Glutamatergic neuron (in vitro differentiated cells): ENCODE data around the gene RNU6-1. TPM values are rescaled to one million over a fixed set of nuclear protein-coding genes. Genes with fewer than 3 reads are reported as not detected.

ENCODE experiments used
- DNase-seq: peaks from one replicate; pipeline ENCODE4 v3.0.0; 2022
- H3K27ac Mint-ChIP-seq: one replicate; pipeline ENCODE4 v1.8.0; 2020; ENCODE audit warnings: mild to moderate bottlenecking, mixed read lengths, inconsistent platforms; ENCODE audit not compliant: unreplicated experiment
- H3K27me3 Mint-ChIP-seq: one replicate; pipeline ENCODE4 v1.8.0; 2020; ENCODE audit warnings: mild to moderate bottlenecking, moderate library complexity, mixed read lengths, inconsistent platforms; ENCODE audit not compliant: unreplicated experiment
- H3K36me3 Mint-ChIP-seq: one replicate; pipeline ENCODE4 v1.8.0; 2020; ENCODE audit warnings: mild to moderate bottlenecking, mixed read lengths, inconsistent platforms; ENCODE audit not compliant: unreplicated experiment
- H3K4me1 Mint-ChIP-seq: one replicate; pipeline ENCODE4 v1.8.0; 2020; ENCODE audit warnings: mild to moderate bottlenecking, low read depth, mixed read lengths, inconsistent platforms; ENCODE audit not compliant: unreplicated experiment
- H3K4me3 Mint-ChIP-seq: one replicate; pipeline ENCODE4 v1.8.0; 2020; ENCODE audit warnings: mild to moderate bottlenecking, mixed read lengths, inconsistent platforms; ENCODE audit not compliant: unreplicated experiment
- H3K9me3 Mint-ChIP-seq: one replicate; pipeline ENCODE4 v1.8.0; 2020; ENCODE audit warnings: mild to moderate bottlenecking, moderate library complexity, mixed read lengths, inconsistent platforms; ENCODE audit not compliant: unreplicated experiment
- total RNA-seq: library from RNA; stranded (reverse); fragmentation: NEBNext Ultra II Directional; extraction: Animal tissue kit (Norgen Biotek cat#: 25700); gene quantifications from one replicate; pipeline ENCODE4 v1.2.1, GENCODE V29; 2021; ENCODE audit not compliant: unreplicated experiment
- TF ChIP-seq, protein P1 (sequence below): fragments of 200-600 bp; sonication (generic); IDR thresholded peaks from one replicate; pipeline ENCODE4 v1.5.0; 2021; ENCODE audit not compliant: partially characterized antibody, unreplicated experiment

Gene RNU6-1
- total RNA-seq, 1 donor from 2014 or later: not detected

- Mint-ChIP-seq H3K27me3 (peaks cover 5% of the 10 kb centered on the region), H3K4me3 (no peak overlapping the region), H3K27ac (peak overlapping the region; percentile 28), H3K36me3 (peaks cover 5% of the 10 kb centered on the region), H3K9me3 (peaks cover 6% of the 10 kb centered on the region), H3K4me1 (peaks cover 20% of the 10 kb centered on the region)
- TF ChIP-seq, protein P1, sequence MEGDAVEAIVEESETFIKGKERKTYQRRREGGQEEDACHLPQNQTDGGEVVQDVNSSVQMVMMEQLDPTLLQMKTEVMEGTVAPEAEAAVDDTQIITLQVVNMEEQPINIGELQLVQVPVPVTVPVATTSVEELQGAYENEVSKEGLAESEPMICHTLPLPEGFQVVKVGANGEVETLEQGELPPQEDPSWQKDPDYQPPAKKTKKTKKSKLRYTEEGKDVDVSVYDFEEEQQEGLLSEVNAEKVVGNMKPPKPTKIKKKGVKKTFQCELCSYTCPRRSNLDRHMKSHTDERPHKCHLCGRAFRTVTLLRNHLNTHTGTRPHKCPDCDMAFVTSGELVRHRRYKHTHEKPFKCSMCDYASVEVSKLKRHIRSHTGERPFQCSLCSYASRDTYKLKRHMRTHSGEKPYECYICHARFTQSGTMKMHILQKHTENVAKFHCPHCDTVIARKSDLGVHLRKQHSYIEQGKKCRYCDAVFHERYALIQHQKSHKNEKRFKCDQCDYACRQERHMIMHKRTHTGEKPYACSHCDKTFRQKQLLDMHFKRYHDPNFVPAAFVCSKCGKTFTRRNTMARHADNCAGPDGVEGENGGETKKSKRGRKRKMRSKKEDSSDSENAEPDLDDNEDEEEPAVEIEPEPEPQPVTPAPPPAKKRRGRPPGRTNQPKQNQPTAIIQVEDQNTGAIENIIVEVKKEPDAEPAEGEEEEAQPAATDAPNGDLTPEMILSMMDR: no peak
- DNase-seq: no peak
Observed at GRCh38 chr15:67805008-67805665, 34.7 kb downstream of the RNU6-1 start.

- peak; percentile 75 for DNase-seq
- Mint-ChIP-seq H3K4me3 (peak overlapping the region; percentile 30), H3K4me1 (peaks cover 23% of the 10 kb centered on the region), H3K9me3 (peaks cover 5% of the 10 kb centered on the region), H3K27me3 (peaks cover 5% of the 10 kb centered on the region), H3K36me3 (peaks cover 5% of the 10 kb centered on the region), H3K27ac (peak overlapping the region; percentile 64)
- TF ChIP-seq, protein P1: no peak
Observed at GRCh38 chr15:67803996-67804843, 35.6 kb downstream of the RNU6-1 start.

GRCh38 chr15:67803299-67803698 lies 36.5 kb downstream of the RNU6-1 start:
- Mint-ChIP-seq H3K27me3 (peaks cover 5% of the 10 kb centered on the region), H3K9me3 (peaks cover 5% of the 10 kb centered on the region)

DNA sequence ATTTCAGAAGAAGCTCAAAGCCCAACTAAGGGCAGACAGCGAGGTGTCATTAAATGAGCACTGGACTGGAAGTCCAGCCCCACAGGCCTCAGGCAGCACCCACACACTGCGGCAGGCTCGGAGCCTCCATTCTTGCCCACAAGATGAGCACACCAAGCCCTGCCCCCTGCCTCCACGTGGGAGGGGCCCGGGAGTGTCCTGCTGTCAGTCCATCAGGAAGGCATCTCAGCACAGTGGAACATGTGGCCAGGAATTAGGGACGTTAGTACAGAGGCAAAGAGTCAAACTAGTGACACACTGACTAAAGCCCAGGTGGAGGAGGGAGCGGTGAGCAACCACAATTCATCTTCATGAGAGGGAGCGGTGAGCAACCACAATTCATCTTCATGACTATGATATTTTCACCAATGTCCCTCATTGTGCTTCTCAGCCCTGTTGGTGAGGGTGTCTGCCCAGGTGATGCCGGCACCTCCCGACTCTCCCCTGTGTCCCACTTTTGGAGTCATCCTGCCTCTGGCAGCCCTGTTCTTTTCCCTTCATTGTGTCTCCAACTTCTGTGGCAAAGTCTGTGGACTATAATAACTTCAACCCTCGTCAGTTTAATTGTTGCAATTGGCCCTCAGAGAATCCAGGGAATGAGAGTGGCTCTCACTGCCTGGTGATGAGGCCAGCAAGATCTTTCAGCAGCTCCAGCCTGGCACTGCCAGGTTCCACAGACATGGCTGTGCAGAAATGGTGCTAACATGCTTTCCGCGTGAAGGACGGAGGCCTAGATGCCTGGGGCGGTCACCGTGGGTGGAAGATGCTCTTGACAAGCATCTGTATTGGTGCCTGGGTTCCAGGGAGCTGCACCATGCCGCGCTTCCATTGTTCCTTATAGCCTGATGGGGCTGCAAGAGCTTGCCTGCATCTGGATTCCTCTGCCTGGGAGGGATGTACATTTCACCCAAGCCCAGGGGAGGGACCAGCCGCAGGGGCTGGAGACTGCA lies 37.6 kb downstream of the RNU6-1 start:
- Mint-ChIP-seq H3K27ac (no peak overlapping the region), H3K4me3 (no peak overlapping the region), H3K36me3 (peaks cover 5% of the 10 kb centered on the region), H3K9me3 (peaks cover 5% of the 10 kb centered on the region), H3K4me1 (peaks cover 24% of the 10 kb centered on the region), H3K27me3 (peaks cover 3% of the 10 kb centered on the region)
- TF ChIP-seq, protein P1: no peak
- no peak for DNase-seq

More at GRCh38 chr15:67803299-67803698, 36.5 kb downstream of the RNU6-1 start:
- Mint-ChIP-seq H3K27ac (no peak overlapping the region), H3K4me1 (peaks cover 22% of the 10 kb centered on the region), H3K4me3 (no peak overlapping the region), H3K36me3 (peaks cover 5% of the 10 kb centered on the region)
- no peak for DNase-seq
- TF ChIP-seq, protein P1: no peak
